Gastrocnemius medialis (tissue), 4 donors: ENCODE results near the gene CNTN4. TPM values are rescaled to one million over a fixed set of nuclear protein-coding genes. Genes with fewer than 3 reads are reported as not detected.

Experiments
- ATAC-seq, 2 donors: fragments of 150-250 bp; one replicate each; pipeline ENCODE4 v1.9.1; 2016
- DNase-seq, 2 donors: peaks; one replicate each; pipeline ENCODE4 v3.0.0-alpha.2; 2019
- H3K27ac ChIP-seq, 4 donors: fragments of 200-600 bp; sonication (generic); 1 replicate in 1 of 4; 2 replicates in 3 of 4; pipeline ENCODE4 v1.5.1; 2016 to 2018; ENCODE audit warnings: mild to moderate bottlenecking in 2 of 4, moderate library complexity in 1 of 4
- H3K27me3 ChIP-seq, 3 donors: fragments of 200-600 bp; sonication (generic) in 2 of 3; 1 replicate in 1 of 3; 2 replicates in 2 of 3; pipeline versions ENCODE4 v1.5.1 to v1.6.0; 2016 to 2019; ENCODE audit warnings: mild to moderate bottlenecking in 1 of 3, moderate library complexity in 1 of 3
- H3K36me3 ChIP-seq, 2 donors: fragments of 200-600 bp; sonication (generic) in 1 of 2; one replicate each; pipeline ENCODE4 v1.5.1; 2017 to 2018
- H3K4me1 ChIP-seq, 2 donors: fragments of 200-600 bp; sonication (generic) in 1 of 2; one replicate each; pipeline ENCODE4 v1.5.1; 2016 to 2017; ENCODE audit warnings: mild to moderate bottlenecking in 2 of 2
- H3K4me3 ChIP-seq, 4 donors: fragments of 200-600 bp; sonication (generic) in 3 of 4; 1 replicate in 1 of 4; 2 replicates in 3 of 4; pipeline ENCODE4 v1.5.1; 2016 to 2019; ENCODE audit warnings: mild to moderate bottlenecking in 2 of 4
- H3K9me3 ChIP-seq, 3 donors: fragments of 200-600 bp; sonication (generic) in 2 of 3; 1 replicate in 1 of 3; 2 replicates in 2 of 3; pipeline ENCODE4 v1.5.1; 2016 to 2019
- POLR2A ChIP-seq, 2 donors: fragments of 450-650 bp; IDR thresholded peaks; one replicate each; pipeline ENCODE4 v1.6.1; 2017; ENCODE audit warnings: antibody characterized with exemption in 2 of 2, mild to moderate bottlenecking in 2 of 2, moderate library complexity in 2 of 2
- in situ Hi-C, 4 donors: fragments of 200-750 bp; cut with MboI; loops; one replicate each; pipeline versions ENCODE4 v1.15.0 to v1.8.0; 2017; ENCODE audit warnings: low sequenced_read_pairs in 4 of 4
- intact Hi-C: fragments of 100-400 bp; cut with DNase I; formaldehyde crosslinking; loops from one replicate; pipeline ENCODE4 v1.15.1; 2023; ENCODE audit warnings: low total_unique reads
- total RNA-seq, 4 donors: library from RNA; depleted of rRNA; stranded (reverse); fragments of >200 nt; gene quantifications; one replicate each; pipeline versions ENCODE4 v1.1.0 to v1.2.3, GENCODE V29; 2016
- TF ChIP-seq, protein P1 (sequence below), 5 experiments: fragments of 450-650 bp in 3 of 5; fragments of 200-600 bp in 2 of 5; sonication (generic) in 2 of 5; IDR thresholded peaks in 4 of 5; conservative IDR thresholded peaks in 1 of 5; 1 replicate in 4 of 5; 2 replicates in 1 of 5; pipeline ENCODE4 v1.5.1; 2016 to 2019; ENCODE audit warnings: antibody characterized with exemption in 5 of 5, mild to moderate bottlenecking in 3 of 5, moderate library complexity in 3 of 5

Gene CNTN4
- total RNA-seq, 4 donors from 2014 or later = 0.51 to 1.9 (median 1.4) TPM

DNA sequence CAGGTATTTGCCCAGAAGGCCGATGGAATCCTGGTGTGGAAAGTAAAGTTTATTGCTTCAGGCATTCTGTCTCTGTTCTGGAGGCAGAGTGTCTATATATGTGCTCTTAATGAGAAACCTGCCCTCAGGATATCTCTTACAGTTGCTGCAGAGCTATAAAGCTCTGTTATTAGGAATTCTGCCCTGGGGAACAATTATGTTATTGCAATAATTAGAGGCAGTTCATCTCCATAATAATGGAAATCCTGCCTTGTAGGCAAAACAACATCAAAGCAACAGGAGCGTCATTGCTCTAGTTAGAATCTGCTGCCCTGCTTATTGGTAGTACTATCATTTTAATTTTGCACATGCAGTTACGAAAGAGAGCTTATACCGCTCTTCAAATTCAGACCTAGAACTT lies 835.9 kb downstream of the CNTN4 start:
- H3K36me3 ChIP-seq = no peaks in the 10 kb centered on the region
- intact Hi-C loops = no loop called here
- TF ChIP-seq, protein P1, sequence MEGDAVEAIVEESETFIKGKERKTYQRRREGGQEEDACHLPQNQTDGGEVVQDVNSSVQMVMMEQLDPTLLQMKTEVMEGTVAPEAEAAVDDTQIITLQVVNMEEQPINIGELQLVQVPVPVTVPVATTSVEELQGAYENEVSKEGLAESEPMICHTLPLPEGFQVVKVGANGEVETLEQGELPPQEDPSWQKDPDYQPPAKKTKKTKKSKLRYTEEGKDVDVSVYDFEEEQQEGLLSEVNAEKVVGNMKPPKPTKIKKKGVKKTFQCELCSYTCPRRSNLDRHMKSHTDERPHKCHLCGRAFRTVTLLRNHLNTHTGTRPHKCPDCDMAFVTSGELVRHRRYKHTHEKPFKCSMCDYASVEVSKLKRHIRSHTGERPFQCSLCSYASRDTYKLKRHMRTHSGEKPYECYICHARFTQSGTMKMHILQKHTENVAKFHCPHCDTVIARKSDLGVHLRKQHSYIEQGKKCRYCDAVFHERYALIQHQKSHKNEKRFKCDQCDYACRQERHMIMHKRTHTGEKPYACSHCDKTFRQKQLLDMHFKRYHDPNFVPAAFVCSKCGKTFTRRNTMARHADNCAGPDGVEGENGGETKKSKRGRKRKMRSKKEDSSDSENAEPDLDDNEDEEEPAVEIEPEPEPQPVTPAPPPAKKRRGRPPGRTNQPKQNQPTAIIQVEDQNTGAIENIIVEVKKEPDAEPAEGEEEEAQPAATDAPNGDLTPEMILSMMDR (IDR thresholded peaks at IDR 0.05 in 4 of 5, conservative IDR thresholded peaks at IDR 0.05 in 1 of 5) = no peak
- TF ChIP-seq POLR2A (IDR thresholded peaks at IDR 0.05) = no peak
- no peaks in the 10 kb centered on the region for H3K9me3 ChIP-seq
- no peak overlapping the region for H3K27ac ChIP-seq
- DNase-seq = no peak
- no peaks in the 10 kb centered on the region for H3K27me3 ChIP-seq
- no peak overlapping the region for H3K4me3 ChIP-seq
- in situ Hi-C loops = no loop called here
- H3K4me1 ChIP-seq = no peaks in the 10 kb centered on the region
- ATAC-seq = no peak

DNA sequence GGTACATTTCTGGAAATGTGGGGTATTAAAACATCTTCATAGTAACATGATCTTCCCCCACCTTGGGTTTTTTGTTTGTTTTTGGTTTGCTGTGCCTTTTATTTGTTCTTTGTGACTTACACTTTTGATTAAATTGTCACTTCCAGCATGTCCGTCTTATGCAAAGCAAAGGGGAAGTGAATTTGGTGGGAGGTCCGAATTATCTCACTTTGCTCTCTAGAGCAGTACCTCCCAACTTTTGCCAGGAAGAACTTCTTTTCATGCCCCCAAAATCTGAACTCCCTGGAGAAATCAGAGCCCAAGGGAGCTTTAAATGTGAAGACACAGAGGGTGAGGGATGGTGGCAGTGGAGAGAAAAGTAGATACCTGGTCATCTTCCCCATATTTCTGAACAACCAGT lies 838.4 kb downstream of the CNTN4 start:
- Histone ChIP-seq H3K27ac (no peak overlapping the region), H3K4me3 (no peak overlapping the region), H3K27me3 (no peaks in the 10 kb centered on the region), H3K4me1 (no peaks in the 10 kb centered on the region), H3K36me3 (no peaks in the 10 kb centered on the region), H3K9me3 (no peaks in the 10 kb centered on the region)
- intact Hi-C loops = no loop called here
- DNase-seq (no peak), ATAC-seq (no peak)
- TF ChIP-seq, protein P1 (IDR thresholded peaks at IDR 0.05 in 4 of 5, conservative IDR thresholded peaks at IDR 0.05 in 1 of 5) = no peak
- no peak for TF ChIP-seq POLR2A (IDR thresholded peaks at IDR 0.05)
- in situ Hi-C loops = no loop called here

DNA sequence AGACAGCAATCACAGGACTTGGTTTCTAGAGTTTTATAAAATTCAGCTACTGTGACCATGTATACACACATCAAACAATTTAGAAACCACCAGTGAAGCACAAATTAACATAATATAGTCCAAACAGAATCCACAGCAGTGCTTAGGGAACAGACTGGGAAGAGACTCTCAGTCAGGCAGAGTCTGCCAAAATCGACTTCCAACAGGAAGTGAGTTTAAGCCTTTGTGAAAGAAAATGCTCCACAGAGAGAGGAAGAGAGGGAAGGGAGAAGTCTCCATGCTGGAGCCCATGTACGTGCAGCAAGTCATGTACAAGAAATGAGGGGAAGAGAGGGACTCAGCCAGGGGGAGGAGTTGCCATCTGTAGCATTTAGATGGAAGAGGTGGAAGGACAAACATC lies 838.9 kb downstream of the CNTN4 start:
- H3K36me3 ChIP-seq = no peaks in the 10 kb centered on the region
- no peaks in the 10 kb centered on the region for H3K27me3 ChIP-seq
- H3K9me3 ChIP-seq = no peaks in the 10 kb centered on the region
- in situ Hi-C loops = no loop called here
- ATAC-seq (no peak), DNase-seq (no peak)
- H3K27ac ChIP-seq = no peak overlapping the region
- no peaks in the 10 kb centered on the region for H3K4me1 ChIP-seq
- no peak overlapping the region for H3K4me3 ChIP-seq
- TF ChIP-seq, protein P1 (IDR thresholded peaks at IDR 0.05 in 4 of 5, conservative IDR thresholded peaks at IDR 0.05 in 1 of 5) = no peak
- TF ChIP-seq POLR2A (IDR thresholded peaks at IDR 0.05) = no peak
- intact Hi-C loops = no loop called here

DNA sequence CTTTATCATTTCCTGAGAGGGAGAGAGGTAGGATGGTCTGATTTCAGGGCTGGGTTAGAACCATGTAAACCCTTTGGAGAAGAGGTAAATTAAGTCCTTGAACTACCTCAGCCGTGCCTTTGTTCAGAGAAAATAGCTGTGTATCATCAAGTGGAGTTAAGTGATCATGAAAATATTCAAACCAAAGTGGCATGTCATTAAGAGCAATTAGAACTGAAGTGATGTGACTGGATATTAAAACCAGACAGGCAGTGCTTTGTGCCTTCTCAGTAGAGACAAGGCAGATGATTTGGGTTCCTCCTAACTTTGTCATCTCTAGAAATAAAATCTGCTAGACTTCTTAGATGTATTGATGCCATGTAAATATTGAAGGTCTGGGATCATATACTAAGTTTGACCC lies 840.0 kb downstream of the CNTN4 start:
- Histone ChIP-seq H3K36me3 (no peaks in the 10 kb centered on the region), H3K27ac (no peak overlapping the region), H3K27me3 (no peaks in the 10 kb centered on the region), H3K9me3 (no peaks in the 10 kb centered on the region), H3K4me3 (no peak overlapping the region), H3K4me1 (no peaks in the 10 kb centered on the region)
- in situ Hi-C loops = no loop called here
- DNase-seq (no peak), ATAC-seq (no peak)
- TF ChIP-seq, protein P1 (IDR thresholded peaks at IDR 0.05 in 4 of 5, conservative IDR thresholded peaks at IDR 0.05 in 1 of 5) = no peak
- TF ChIP-seq POLR2A (IDR thresholded peaks at IDR 0.05) = no peak
- intact Hi-C loops = no loop called here

DNA sequence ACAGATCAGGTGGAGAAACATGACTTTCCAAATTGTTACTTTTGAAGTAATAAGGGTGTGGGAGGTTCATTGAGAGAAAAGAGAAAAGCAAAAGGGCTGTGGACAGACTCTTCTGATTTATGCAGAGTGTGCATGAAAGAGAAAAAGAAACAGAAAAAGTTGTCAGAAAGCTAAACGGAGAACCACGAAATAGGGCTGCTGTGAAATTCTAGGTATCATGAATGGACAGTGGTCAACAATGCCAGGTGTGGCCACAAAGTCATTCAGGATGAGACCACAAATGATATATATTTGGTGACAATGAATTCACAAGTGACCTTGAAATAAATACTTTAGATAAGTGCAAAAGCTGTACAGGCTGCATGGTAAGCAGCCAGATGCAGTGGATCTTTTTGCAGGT lies 841.4 kb downstream of the CNTN4 start:
- Histone ChIP-seq H3K4me1 (no peaks in the 10 kb centered on the region), H3K27ac (no peak overlapping the region), H3K36me3 (no peaks in the 10 kb centered on the region), H3K9me3 (no peaks in the 10 kb centered on the region), H3K4me3 (no peak overlapping the region), H3K27me3 (no peaks in the 10 kb centered on the region)
- DNase-seq (no peak), ATAC-seq (no peak)
- in situ Hi-C loops = no loop called here
- TF ChIP-seq, protein P1 (IDR thresholded peaks at IDR 0.05 in 4 of 5, conservative IDR thresholded peaks at IDR 0.05 in 1 of 5) = no peak
- no peak for TF ChIP-seq POLR2A (IDR thresholded peaks at IDR 0.05)
- intact Hi-C loops = no loop called here
